GM18502 (cell line): Measurements from ENCODE around the gene ARPC1A.
"Not testable (repeated sequence)": the region's sequence is repeated elsewhere in the genome, so short reads cannot be mapped to it uniquely, and the experiment has no call there.

ENCODE experiments used
- ATAC-seq: cut with Tn5 transposase; IDR thresholded peaks from one replicate; pipeline ENCODE4 v1.9.1; 2021; ENCODE audit warnings: mild to moderate bottlenecking; ENCODE audit not compliant: unreplicated experiment, poor library complexity

Gene ARPC1A

DNA sequence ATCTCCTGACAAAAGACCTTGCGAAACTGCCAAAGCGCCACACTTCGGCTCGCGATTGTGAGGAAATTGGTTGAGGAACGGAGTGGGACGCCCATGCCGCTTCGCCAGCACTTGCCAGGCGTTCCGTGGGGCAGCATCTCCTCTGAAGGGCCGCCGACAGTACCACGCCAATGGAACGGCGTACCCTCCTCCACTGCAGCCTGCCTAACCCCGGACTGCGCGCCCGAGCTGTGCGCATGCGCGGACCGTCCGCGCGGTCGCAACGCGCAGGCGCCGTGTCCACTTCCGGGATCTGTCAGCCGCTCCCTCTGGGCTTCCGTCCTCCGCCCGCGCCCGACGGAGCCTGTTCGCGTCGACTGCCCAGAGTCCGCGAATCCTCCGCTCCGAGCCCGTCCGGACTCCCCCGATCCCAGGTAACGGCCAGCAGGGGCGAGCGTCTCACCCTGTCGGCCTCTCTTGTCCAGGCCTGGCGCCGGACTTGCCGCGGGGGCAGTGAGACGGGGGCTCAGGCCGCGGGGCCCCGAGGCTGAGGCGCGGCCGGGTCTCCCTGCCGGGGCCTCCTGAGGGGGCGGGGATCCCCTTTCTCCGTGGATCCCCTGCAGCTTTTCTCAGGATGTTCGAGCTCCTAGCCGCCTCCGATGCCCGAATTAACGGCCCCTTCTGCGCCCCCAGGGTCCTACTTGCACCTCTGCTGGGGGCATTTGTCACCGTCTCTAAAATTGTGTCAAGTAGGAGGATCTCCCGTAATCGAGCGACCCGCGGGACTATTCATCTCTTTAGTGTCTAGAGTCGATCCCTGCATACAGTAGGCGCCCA is at the start of gene ARPC1A:
Gene ARPC1A (plus strand): TSS at position 307 of the 816 bp plus-strand sequence. CDS start 7,456 bp downstream, outside the sequence.
- ATAC-seq, result peak; percentile 87

DNA sequence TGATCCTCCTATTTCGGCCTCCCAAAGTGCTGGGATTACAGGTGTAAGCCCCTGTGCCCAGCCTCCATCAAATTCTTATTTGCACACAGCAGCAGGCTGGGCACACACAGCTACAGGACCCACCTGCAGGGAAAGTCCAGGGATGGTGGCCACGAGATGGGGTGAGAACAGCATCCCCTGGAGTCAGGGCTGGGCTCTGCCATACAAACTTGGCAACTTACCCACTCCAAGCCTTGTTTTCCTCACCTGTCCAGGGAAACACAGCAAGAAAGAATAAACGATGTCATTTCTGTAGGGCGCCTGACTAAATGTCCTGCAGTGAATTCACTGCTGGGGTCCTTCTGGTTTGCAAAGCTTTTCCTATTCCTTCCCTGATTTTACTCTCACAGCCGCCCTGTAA is 47.5 kb upstream of the ARPC1A start:
- ATAC-seq, result no peak

- not testable (repeated sequence) for ATAC-seq
Measured at GRCh38 chr7:99284165-99284564, 41.5 kb upstream of the ARPC1A start.

- no peak for ATAC-seq
Measured at GRCh38 chr7:99287779-99288534, 37.7 kb upstream of the ARPC1A start.

GRCh38 chr7:99289185-99289584 is 36.5 kb upstream of the ARPC1A start:
- ATAC-seq, result no peak

DNA sequence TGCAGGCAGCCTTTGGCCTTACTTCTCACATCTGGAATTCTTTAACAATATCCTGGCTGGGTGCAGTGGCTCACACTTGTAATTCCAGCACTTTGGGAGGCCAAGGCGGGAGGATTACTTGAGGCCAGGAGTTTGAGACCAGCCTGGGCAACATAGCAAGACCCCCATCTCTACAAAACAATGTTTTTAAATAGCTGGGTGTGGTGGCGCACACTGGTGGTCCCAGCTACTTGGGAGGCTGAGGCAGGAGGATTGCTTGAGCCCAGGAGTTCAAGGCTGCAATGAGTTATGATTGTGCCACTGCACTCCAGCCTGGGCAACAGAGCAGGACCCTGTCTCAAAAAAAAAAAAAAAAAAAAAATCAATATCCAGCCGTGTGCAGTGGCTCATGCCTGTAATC is 35.5 kb upstream of the ARPC1A start:
- ATAC-seq, result not testable (repeated sequence)

- ATAC-seq, result no peak
Measured at GRCh38 chr7:99290980-99291607, 34.6 kb upstream of the ARPC1A start.

GRCh38 chr7:99292127-99292526 is 33.6 kb upstream of the ARPC1A start:
- ATAC-seq, result no peak

DNA sequence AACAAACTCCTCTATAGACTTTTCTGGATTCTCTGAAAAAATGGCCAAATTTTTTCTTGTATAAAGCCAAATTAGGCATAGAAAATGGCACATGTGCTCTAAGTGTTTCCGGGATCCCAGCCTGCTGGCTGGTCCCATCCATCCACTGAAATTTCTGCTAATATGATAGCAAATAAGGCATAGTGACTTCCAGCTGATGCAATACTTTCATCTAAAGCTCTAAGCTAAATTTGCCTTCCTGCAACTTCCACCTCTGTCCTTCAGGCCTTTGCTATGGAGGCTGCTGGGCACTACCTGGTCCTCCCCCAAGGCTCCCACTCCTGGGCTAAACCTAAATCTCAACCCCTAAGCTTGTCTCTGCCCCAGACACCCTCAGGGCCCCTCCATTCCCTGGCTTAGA is 32.5 kb upstream of the ARPC1A start:
- ATAC-seq, result no peak

GRCh38 chr7:99293650-99294049 is 32.0 kb upstream of the ARPC1A start:
- ATAC-seq, result no peak

DNA sequence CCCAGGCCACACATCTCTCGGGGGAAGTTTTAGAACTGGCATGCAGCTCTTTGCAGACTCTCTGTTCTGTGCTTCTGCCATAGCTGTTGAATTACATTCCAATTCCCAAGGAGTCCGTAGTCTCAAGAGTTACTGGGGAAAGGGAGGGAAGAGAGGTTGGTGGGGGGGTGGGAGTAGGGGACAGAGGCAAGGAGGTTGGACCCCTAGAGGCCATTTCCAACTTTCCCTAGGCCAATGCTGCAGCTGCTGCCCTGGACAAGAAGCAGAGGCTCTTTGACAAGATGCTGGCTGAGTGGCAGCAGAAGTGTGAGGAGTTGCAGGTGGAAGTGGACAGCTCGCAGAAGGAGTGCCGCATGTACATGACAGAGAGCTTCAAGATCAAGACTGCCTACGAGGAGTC is 29.2 kb upstream of the ARPC1A start:
- no peak for ATAC-seq

GRCh38 chr7:99301496-99301895 is 24.2 kb upstream of the ARPC1A start:
- ATAC-seq, result no peak

DNA sequence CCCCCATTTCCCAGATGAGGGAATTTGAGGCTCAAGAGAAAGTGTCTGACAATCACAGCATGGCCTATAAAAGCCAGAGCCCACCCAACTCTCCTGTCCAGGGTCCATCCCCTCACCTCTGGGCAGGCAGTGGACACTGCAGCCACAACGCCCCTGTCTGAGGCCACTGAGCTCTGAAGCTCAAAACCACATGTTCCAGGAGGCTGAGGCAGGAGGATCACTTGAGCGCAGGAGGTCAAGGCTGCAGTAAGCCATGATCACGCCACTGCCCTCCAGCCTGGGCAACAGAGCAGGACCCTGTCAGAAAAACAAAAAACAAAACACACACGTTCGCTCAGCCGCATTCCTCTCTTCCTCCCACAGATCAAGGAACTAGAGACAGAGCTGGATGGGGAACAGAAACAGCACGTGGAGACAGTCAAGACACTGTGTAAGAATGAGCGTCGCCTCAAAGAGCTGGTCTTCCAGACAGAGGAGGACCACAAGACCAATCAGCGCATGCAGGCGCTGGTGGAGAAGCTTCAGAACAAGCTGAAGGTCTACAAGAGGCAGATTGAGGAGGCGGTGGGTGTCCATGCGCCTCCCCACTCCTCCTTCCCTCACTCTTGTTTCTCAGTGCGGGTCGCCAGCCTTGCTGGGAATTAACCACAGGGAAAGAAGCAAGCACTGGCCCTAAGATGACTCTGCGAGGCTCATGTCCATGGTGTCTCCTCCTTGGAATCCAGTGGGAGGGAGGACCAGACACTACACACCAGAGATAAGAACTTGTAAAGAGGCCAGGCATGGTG is 20.0 kb upstream of the ARPC1A start:
- no peak for ATAC-seq

GRCh38 chr7:99308461-99309074 is 17.1 kb upstream of the ARPC1A start:
- no peak for ATAC-seq

DNA sequence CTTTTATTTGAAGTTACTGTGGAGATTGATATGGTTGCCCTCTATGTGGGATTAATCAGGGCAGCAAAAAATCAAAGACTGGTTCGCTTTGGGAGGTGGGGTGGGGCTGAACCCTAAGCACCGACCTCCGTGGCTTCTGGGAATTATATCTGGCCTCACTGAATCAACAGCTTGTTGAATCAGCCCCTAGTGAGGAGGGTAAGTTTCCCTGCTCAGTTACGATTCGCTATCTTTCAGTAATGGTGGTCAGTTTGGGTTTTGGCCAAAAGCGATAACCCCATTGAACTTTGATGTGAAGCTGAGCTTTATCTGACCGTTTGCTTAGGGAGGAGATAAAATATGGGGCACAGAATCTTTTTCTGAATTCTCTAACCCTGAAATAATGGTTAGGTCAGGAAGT is 16.6 kb upstream of the ARPC1A start:
- no peak for ATAC-seq

DNA sequence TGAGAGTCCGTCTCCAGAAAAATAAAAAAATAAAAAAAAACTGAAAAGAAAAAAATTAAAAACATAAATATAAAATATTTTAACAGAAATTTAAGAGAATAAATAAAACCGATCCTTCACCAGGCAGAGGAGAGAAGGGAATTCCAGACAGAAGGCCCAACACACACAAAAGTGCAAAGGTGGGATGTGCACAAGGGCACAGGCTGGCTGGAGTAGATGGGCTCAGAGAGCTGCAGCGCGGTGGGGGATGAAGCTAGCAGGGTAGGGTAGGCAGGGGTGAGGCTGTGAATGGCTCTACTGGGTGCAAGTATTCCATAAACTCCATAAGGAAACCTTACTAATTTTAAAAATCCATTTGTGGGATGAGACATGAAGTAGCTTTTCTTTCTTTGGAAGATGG is 15.7 kb upstream of the ARPC1A start:
- ATAC-seq, result no peak

DNA sequence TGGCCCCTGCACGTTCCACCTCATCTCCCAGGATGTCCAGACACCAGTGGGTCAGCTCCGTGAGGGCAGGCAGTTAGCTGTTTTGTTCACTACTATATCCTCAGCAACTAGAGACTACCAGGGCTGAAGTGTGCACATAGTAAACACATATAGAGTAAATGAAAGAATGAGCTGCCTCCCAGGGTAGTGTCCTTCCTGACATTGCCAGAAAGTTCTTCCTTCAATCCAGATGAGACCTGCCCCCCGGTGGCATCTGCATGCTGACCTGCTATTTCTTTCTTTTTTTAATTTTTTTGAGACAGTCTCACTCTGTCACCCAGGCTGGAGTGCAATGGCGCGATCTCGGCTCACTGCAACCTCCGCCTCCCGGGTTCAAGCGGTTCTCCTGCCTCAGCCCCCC is 14.0 kb upstream of the ARPC1A start:
- no peak for ATAC-seq

DNA sequence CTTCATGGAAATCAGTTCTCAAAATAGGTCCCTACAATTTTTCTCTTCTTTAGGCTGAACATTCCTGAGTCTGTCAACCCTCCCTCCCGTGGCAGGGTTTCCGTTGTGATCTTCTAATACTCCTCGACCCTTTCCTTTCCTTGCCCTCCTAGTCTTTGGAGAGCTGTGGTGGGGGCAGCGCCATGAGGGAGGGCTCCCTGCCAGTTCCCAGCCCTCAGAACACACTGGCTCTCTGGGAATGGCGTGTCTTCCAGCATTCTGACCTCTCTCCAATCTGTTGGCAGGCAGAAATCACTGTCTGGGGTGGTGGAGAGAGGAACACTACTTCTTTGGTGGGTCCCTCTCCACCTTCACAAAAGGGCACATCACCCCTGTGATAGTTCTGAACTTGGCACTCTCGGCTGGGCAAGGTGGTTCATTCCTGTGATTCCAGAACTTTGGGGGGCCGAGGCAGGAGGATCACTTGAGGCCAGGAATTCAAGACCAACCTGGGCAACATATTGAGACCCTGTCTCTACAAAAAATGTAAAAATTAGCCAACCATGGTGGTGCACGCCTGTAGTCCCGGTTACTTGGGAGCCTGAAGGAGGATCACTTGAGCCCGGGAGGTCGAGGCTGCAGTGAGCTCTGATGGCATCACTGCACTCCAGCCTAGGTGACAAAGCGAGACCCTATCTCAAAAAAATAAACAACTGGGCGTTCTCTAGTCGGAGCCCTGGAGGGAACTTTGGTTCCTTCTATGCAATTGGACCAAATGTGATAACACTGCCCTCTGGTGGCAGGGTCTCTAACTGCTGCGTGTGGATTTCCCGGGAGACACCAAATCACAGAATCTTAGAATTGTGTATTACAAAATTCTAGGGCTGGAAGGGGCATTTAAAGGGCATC is 13.1 kb upstream of the ARPC1A start:
- no peak for ATAC-seq

DNA sequence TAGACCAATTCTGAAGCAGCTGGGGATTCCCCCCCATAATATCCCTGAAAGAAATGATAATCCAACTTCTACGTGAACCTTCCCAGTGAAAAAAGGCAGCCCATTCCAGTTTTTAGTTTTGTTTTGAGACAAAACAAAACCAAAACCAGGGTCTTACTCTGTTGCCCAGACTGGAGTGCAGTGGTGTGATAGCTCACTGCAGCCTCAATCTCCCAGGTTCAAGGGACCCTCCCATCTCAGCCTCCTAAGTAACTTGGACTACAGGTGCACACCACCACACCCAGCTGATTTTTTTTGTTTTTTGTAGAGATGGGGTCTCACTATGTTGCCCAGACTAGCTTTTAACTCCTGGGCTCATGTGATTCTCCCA is 12.5 kb upstream of the ARPC1A start:
- ATAC-seq, result no peak
